Inflammatory macrophage (primary cell): ENCODE data around the gene OLA1.

Experiments
- DNase-seq, 2 donors: peaks; one replicate each; pipeline ENCODE4 v3.0.0-alpha.2; 2020 to 2022

OLA1 gene

GRCh38 chr2:174224125-174224524, 24.2 kb downstream of the OLA1 start:
- DNase-seq = no peak

- DNase-seq = no peak
These were observed 24.9 kb downstream of the OLA1 start for GRCh38 chr2:174223388-174223787.

- no peak for DNase-seq
These were observed 26.2 kb downstream of the OLA1 start for GRCh38 chr2:174222154-174222553.

GRCh38 chr2:174219321-174219720, 29.0 kb downstream of the OLA1 start:
- no peak for DNase-seq

- DNase-seq = no peak
These were observed 29.6 kb downstream of the OLA1 start for GRCh38 chr2:174218773-174219172.

- no peak for DNase-seq
These were observed 30.5 kb downstream of the OLA1 start for GRCh38 chr2:174217869-174218268.

GRCh38 chr2:174211954-174212353, 36.4 kb downstream of the OLA1 start:
- DNase-seq = no peak

- DNase-seq = no peak
These were observed 37.5 kb downstream of the OLA1 start for GRCh38 chr2:174210862-174211261.

- DNase-seq = no peak
These were observed 39.0 kb downstream of the OLA1 start for GRCh38 chr2:174209325-174209724.

GRCh38 chr2:174208026-174208425, 40.3 kb downstream of the OLA1 start:
- DNase-seq = no peak

- DNase-seq = no peak
These were observed 42.8 kb downstream of the OLA1 start for GRCh38 chr2:174205562-174205961.

GRCh38 chr2:174202188-174202587, 46.1 kb downstream of the OLA1 start:
- DNase-seq = no peak

- DNase-seq = no peak
These were observed 49.3 kb downstream of the OLA1 start for GRCh38 chr2:174198846-174199564.

GRCh38 chr2:174195253-174195652, 53.1 kb downstream of the OLA1 start:
- DNase-seq = no peak

- DNase-seq = no peak
These were observed 54.6 kb downstream of the OLA1 start for GRCh38 chr2:174193737-174194136.

GRCh38 chr2:174192664-174193063, 55.7 kb downstream of the OLA1 start:
- no peak for DNase-seq

GRCh38 chr2:174191342-174192074, 56.8 kb downstream of the OLA1 start:
- no peak for DNase-seq

- DNase-seq = no peak
These were observed 63.4 kb downstream of the OLA1 start for GRCh38 chr2:174184915-174185314.

- DNase-seq = no peak
These were observed 63.8 kb downstream of the OLA1 start for GRCh38 chr2:174184504-174184903.

- no peak for DNase-seq
These were observed 65.3 kb downstream of the OLA1 start for GRCh38 chr2:174183076-174183475.

GRCh38 chr2:174181368-174181767, 67.0 kb downstream of the OLA1 start:
- no peak for DNase-seq

- no peak for DNase-seq
These were observed 67.6 kb downstream of the OLA1 start for GRCh38 chr2:174180726-174181236.

- DNase-seq = no peak
These were observed 68.1 kb downstream of the OLA1 start for GRCh38 chr2:174180165-174180724.
